Measurements from ENCODE around the gene AGO4.

DNA sequence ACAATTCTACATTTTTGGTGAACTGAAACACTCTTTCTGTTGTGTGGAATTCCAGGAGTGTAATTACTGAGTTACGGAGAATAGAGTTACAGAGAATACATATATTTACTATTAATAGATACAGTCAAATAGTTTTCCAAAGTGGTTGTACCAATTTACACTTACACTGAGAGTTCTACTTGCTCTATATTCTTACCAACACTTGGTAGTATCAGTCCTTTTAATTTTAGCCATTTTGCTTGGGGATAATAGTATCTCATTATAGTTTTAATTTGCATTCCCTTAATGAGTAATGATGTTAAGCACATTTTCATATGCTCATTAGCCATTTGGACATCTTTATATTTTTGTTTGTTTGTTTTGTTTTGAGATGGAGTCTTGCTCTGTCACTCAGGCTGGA is 28.9 kb downstream of the AGO4 start:
- TF ChIP-seq, protein P1, sequence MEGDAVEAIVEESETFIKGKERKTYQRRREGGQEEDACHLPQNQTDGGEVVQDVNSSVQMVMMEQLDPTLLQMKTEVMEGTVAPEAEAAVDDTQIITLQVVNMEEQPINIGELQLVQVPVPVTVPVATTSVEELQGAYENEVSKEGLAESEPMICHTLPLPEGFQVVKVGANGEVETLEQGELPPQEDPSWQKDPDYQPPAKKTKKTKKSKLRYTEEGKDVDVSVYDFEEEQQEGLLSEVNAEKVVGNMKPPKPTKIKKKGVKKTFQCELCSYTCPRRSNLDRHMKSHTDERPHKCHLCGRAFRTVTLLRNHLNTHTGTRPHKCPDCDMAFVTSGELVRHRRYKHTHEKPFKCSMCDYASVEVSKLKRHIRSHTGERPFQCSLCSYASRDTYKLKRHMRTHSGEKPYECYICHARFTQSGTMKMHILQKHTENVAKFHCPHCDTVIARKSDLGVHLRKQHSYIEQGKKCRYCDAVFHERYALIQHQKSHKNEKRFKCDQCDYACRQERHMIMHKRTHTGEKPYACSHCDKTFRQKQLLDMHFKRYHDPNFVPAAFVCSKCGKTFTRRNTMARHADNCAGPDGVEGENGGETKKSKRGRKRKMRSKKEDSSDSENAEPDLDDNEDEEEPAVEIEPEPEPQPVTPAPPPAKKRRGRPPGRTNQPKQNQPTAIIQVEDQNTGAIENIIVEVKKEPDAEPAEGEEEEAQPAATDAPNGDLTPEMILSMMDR (IDR thresholded peaks at IDR 0.05) = no peak
- no peak for TF ChIP-seq ZFX (IDR thresholded peaks at IDR 0.05; ENCODE audit: borderline replicate concordance)

All from 22Rv1 (cell line).